Measurements from ENCODE around the gene HJURP. TPM values are rescaled to one million over a fixed set of nuclear protein-coding genes. Genes with fewer than 3 reads are reported as not detected.

Gene HJURP
- total RNA-seq, 1 experiment from 2014 or later = 109 TPM

GRCh38 chr2:233800208-233800607, 54.1 kb downstream of the HJURP start:
- Histone ChIP-seq H3K27me3 (ENCODE audit: insufficient read depth, low read depth) (no peaks in the 10 kb centered on the region), H3K36me3 (ENCODE audit: low read depth) (no peaks in the 10 kb centered on the region), H3K4me1 (replicated peaks; ENCODE audit: insufficient read depth) (peaks cover 7% of the 10 kb centered on the region), H3K27ac (no peak overlapping the region), H3F3A (ENCODE audit: insufficient read depth, low read depth) (no peaks in the 10 kb centered on the region), H3K79me2 (ENCODE audit: low read depth) (no peaks in the 10 kb centered on the region), H2AFZ (no peak overlapping the region), H3K4me2 (no peak overlapping the region), H3K9me2 (ENCODE audit: insufficient read depth) (no peaks in the 10 kb centered on the region), H3K9me3 (ENCODE audit: insufficient read depth, low read depth) (no peaks in the 10 kb centered on the region), H3K4me3 (no peak overlapping the region), H4K20me1 (ENCODE audit: insufficient read depth) (no peaks in the 10 kb centered on the region)
- TF ChIP-seq CTCF (conservative IDR thresholded peaks at IDR 0.05) = no peak
- no peak for TF ChIP-seq EZH2 (IDR thresholded peaks at IDR 0.05; ENCODE audit: low read depth)
- no TSS peak for BruUV-seq (replicated peaks)
- CTCF ChIA-PET = no interaction called here
- POLR2A ChIA-PET (ENCODE audit: unreplicated experiment) = no interaction called here
- DNase-seq = no peak
- intact Hi-C loops (cut with micrococcal nuclease; ENCODE audit: unreplicated experiment) = no loop called here

DNA sequence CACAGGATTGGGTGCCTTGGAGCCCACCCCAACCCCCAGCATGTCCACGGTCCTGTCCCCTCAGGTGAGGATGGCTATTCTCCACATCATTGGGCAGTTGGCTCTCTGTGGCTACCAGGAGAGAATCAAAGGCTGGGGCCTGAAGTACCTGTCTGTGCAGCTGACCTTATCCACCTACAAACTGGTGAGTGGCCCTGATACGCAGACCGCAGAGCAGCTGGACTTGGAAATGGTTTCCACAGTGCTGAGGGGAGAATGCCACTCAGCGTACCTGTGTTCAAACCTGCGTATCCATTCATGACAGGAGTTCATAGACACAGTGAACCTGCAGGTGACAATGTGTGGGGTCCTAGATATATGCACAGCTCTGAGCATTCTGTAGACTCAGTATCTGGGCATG, 54.6 kb downstream of the HJURP start:
- Histone ChIP-seq H3K79me2 (ENCODE audit: low read depth) (no peaks in the 10 kb centered on the region), H2AFZ (no peak overlapping the region), H3K27me3 (ENCODE audit: insufficient read depth, low read depth) (no peaks in the 10 kb centered on the region), H3K4me2 (no peak overlapping the region), H3K4me3 (no peak overlapping the region), H4K20me1 (ENCODE audit: insufficient read depth) (no peaks in the 10 kb centered on the region), H3K9me2 (ENCODE audit: insufficient read depth) (no peaks in the 10 kb centered on the region), H3K27ac (no peak overlapping the region), H3F3A (ENCODE audit: insufficient read depth, low read depth) (no peaks in the 10 kb centered on the region), H3K9me3 (ENCODE audit: insufficient read depth, low read depth) (no peaks in the 10 kb centered on the region), H3K36me3 (ENCODE audit: low read depth) (no peaks in the 10 kb centered on the region), H3K4me1 (replicated peaks; ENCODE audit: insufficient read depth) (peaks cover 7% of the 10 kb centered on the region)
- ChIA-PET POLR2A (ENCODE audit: unreplicated experiment) (no interaction called here), CTCF (no interaction called here)
- no TSS peak for BruUV-seq (replicated peaks)
- TF ChIP-seq CTCF (conservative IDR thresholded peaks at IDR 0.05) = no peak
- no peak for TF ChIP-seq EZH2 (IDR thresholded peaks at IDR 0.05; ENCODE audit: low read depth)
- no peak for DNase-seq
- intact Hi-C loops (cut with micrococcal nuclease; ENCODE audit: unreplicated experiment) = no loop called here

- H4K20me1 ChIP-seq (ENCODE audit: insufficient read depth) = no peaks in the 10 kb centered on the region
- ChIA-PET POLR2A (ENCODE audit: unreplicated experiment) (no interaction called here), CTCF (no interaction called here)
- H3K36me3 ChIP-seq (ENCODE audit: low read depth) = no peaks in the 10 kb centered on the region
- H3K4me2 ChIP-seq = no peak overlapping the region
- no peak for DNase-seq
- H3K9me2 ChIP-seq (ENCODE audit: insufficient read depth) = no peaks in the 10 kb centered on the region
- no peaks in the 10 kb centered on the region for H3F3A ChIP-seq (ENCODE audit: insufficient read depth, low read depth)
- no peaks in the 10 kb centered on the region for H3K9me3 ChIP-seq (ENCODE audit: insufficient read depth, low read depth)
- H2AFZ ChIP-seq = no peak overlapping the region
- no peaks in the 10 kb centered on the region for H3K27me3 ChIP-seq (ENCODE audit: insufficient read depth, low read depth)
- intact Hi-C loops (cut with micrococcal nuclease; ENCODE audit: unreplicated experiment) = no loop called here
- H3K79me2 ChIP-seq (ENCODE audit: low read depth) = no peaks in the 10 kb centered on the region
- H3K4me1 ChIP-seq (replicated peaks; ENCODE audit: insufficient read depth) = peaks cover 7% of the 10 kb centered on the region
- no peak overlapping the region for H3K27ac ChIP-seq
- H3K4me3 ChIP-seq = no peak overlapping the region
- TF ChIP-seq EZH2 (IDR thresholded peaks at IDR 0.05; ENCODE audit: low read depth) = no peak
- no peak for TF ChIP-seq CTCF (conservative IDR thresholded peaks at IDR 0.05)
- no TSS peak for BruUV-seq (replicated peaks)
These were observed 55.2 kb downstream of the HJURP start for GRCh38 chr2:233799087-233799665.

Data from PC-9 (cell line).